Spleen (tissue), 11 donors: ENCODE data around the gene NTSR2. TPM values are rescaled to one million over a fixed set of nuclear protein-coding genes. Genes with fewer than 3 reads are reported as not detected.

Source experiments
- DNase-seq: peaks from one replicate; pipeline ENCODE4 v3.0.0-alpha.2; 2020
- H3K27ac ChIP-seq, 8 donors: fragments of 200-600 bp; sonication (generic) in 7 of 8; 1 replicate in 4 of 8; 2 replicates in 4 of 8; pipeline versions ENCODE4 v1.5.0 to v1.8.0; 2016 to 2021; ENCODE audit warnings: inconsistent platforms in 4 of 8, mild to moderate bottlenecking in 4 of 8, moderate library complexity in 1 of 8
- H3K27me3 ChIP-seq, 7 donors: fragments of 200-600 bp; sonication (generic) in 6 of 7; replicated peaks in 1 of 7; 1 replicate in 4 of 7; 2 replicates in 3 of 7; pipeline versions ENCODE4 v1.5.0 to v1.8.0; 2016 to 2021; ENCODE audit warnings: inconsistent platforms in 3 of 7, mild to moderate bottlenecking in 1 of 7
- H3K36me3 ChIP-seq, 6 donors: fragments of 200-600 bp; sonication (generic) in 5 of 6; 1 replicate in 4 of 6; 2 replicates in 2 of 6; pipeline versions ENCODE4 v1.5.0 to v1.8.0; 2016 to 2021; ENCODE audit warnings: inconsistent platforms in 2 of 6
- H3K4me1 ChIP-seq, 6 donors: fragments of 200-600 bp; sonication (generic) in 5 of 6; 1 replicate in 3 of 6; 2 replicates in 3 of 6; pipeline versions ENCODE4 v1.5.0 to v1.8.0; 2016 to 2021; ENCODE audit warnings: inconsistent platforms in 3 of 6
- H3K4me3 ChIP-seq, 8 donors: fragments of 200-600 bp; sonication (generic) in 7 of 8; 1 replicate in 4 of 8; 2 replicates in 4 of 8; pipeline versions ENCODE4 v1.5.0 to v1.8.0; 2016 to 2021; ENCODE audit warnings: inconsistent platforms in 4 of 8, mild to moderate bottlenecking in 4 of 8, moderate library complexity in 2 of 8
- H3K9me3 ChIP-seq, 8 donors: fragments of 200-600 bp; sonication (generic) in 7 of 8; 1 replicate in 4 of 8; 2 replicates in 4 of 8; pipeline versions ENCODE4 v1.5.0 to v1.8.0; 2016 to 2021; ENCODE audit warnings: inconsistent platforms in 4 of 8
- POLR2A ChIP-seq, 3 donors: fragments of 450-650 bp; IDR thresholded peaks; one replicate each; pipeline ENCODE4 v1.5.1; 2017; ENCODE audit warnings: antibody characterized with exemption in 3 of 3, mild to moderate bottlenecking in 1 of 3
- POLR2AphosphoS5 ChIP-seq, 3 donors: sonication (generic); formaldehyde crosslinking; IDR thresholded peaks; one replicate each; pipeline ENCODE4 v1.5.1; 2017; ENCODE audit warnings: antibody characterized with exemption in 3 of 3
- WGBS, 5 donors: extraction: QIAGEN DNeasy Blood & Tissue Kit in 3 of 5; methylation state at CpG; one replicate each; pipeline versions ENCODE4 v1.1.5 to v1.1.7; 2013 to 2018; 5-methylcytosine and 5-hydroxymethylcytosine counted together
- intact Hi-C: fragments of 100-400 bp; cut with DNase I; formaldehyde crosslinking; loops from one replicate; pipeline ENCODE4 v1.15.0; 2023; ENCODE audit warnings: low total_unique reads
- polyA plus RNA-seq, 3 donors: library from polyadenylated mRNA; stranded (reverse); fragments of 200-250 nt; gene quantifications; one replicate each; pipeline ENCODE4 v1.2.1, GENCODE V29; 2013
- total RNA-seq, 7 donors: library from RNA; depleted of rRNA in 3 of 7; stranded (reverse); fragments of >200 nt in 3 of 7; fragmentation: NEBNext Ultra II Directional in 4 of 7; extraction: Animal tissue kit (Norgen Biotek cat#: 25700) in 4 of 7; gene quantifications; one replicate each; pipeline versions ENCODE4 v1.1.0 to v1.2.1, GENCODE V29; 2016 to 2021
- TF ChIP-seq, protein P1 (sequence below), 11 experiments: fragments of 200-600 bp in 7 of 11; fragments of 450-650 bp in 4 of 11; sonication (generic) in 4 of 11; IDR thresholded peaks in 8 of 11; conservative IDR thresholded peaks in 3 of 11; 1 replicate in 7 of 11; 2 replicates in 4 of 11; pipeline versions ENCODE4 v1.4.0 to v1.8.0; 2016 to 2021; ENCODE audit warnings: antibody characterized with exemption in 11 of 11, inconsistent platforms in 4 of 11, mild to moderate bottlenecking in 1 of 11
- donor health status: healthy with polysubstance abuse.
- donor health status: DM: no; HTN: no; CAD: no; lungs with moderate emphysema.
- donor health status: DM: no; HTN: no; CAD: no.
- donor health status: Bipolar disorder and iron deficiency.
- donor health status: healthy.
- donor health status: DM: no; HTN: no; CAD: no.
- donor health status: DM: yes; HTN: yes; CAD: no.

The NTSR2 gene
- total and polyA plus RNA-seq, 10 donors = not detected

DNA sequence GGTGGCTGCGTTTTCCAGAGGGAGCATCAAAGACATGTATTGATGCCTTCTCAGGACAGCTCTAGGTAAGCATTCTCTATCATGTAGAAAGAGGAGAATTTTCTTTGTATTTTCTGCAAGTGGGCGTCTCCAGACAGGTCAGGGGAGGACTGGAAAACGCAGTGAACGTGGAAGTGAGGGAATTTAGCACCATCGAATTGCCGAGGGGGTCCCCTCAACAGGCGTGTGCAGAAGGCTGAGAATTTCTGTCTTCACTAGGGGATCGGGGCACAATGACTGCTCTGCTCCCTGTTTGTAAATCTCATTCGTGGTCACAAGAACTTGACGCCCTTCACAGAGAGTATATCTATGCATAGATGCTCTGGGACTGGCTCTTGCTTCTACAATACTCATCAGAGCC lies 5.0 kb upstream of the NTSR2 start:
- no peak for DNase-seq
- Histone ChIP-seq H3K36me3 (no peaks in the 10 kb centered on the region), H3K4me3 (no peak overlapping the region), H3K9me3 (peaks cover 0 to 5% (median 0%) of the 10 kb centered on the region in 8 donors), H3K4me1 (peaks cover 0 to 9% (median under 1%) of the 10 kb centered on the region in 6 donors), H3K27me3 (peaks cover 1 to 60% (median 21%) of the 10 kb centered on the region in 7 donors), H3K27ac (no peak overlapping the region)
- 76 to 83% (median 80%) methylated on average over 10 of the region's 10 CpGs for WGBS, 5 donors
- TF ChIP-seq, protein P1, sequence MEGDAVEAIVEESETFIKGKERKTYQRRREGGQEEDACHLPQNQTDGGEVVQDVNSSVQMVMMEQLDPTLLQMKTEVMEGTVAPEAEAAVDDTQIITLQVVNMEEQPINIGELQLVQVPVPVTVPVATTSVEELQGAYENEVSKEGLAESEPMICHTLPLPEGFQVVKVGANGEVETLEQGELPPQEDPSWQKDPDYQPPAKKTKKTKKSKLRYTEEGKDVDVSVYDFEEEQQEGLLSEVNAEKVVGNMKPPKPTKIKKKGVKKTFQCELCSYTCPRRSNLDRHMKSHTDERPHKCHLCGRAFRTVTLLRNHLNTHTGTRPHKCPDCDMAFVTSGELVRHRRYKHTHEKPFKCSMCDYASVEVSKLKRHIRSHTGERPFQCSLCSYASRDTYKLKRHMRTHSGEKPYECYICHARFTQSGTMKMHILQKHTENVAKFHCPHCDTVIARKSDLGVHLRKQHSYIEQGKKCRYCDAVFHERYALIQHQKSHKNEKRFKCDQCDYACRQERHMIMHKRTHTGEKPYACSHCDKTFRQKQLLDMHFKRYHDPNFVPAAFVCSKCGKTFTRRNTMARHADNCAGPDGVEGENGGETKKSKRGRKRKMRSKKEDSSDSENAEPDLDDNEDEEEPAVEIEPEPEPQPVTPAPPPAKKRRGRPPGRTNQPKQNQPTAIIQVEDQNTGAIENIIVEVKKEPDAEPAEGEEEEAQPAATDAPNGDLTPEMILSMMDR (IDR thresholded peaks at IDR 0.05 in 8 of 11, conservative IDR thresholded peaks at IDR 0.05 in 3 of 11) = no peak
- TF ChIP-seq POLR2A (IDR thresholded peaks at IDR 0.05) = no peak
- no peak for TF ChIP-seq POLR2AphosphoS5 (IDR thresholded peaks at IDR 0.05)
- intact Hi-C loops = loop anchor here (5.0 kb wide), 1 partner anchor 52 kb away; no protein-coding TSS in a partner anchor

DNA sequence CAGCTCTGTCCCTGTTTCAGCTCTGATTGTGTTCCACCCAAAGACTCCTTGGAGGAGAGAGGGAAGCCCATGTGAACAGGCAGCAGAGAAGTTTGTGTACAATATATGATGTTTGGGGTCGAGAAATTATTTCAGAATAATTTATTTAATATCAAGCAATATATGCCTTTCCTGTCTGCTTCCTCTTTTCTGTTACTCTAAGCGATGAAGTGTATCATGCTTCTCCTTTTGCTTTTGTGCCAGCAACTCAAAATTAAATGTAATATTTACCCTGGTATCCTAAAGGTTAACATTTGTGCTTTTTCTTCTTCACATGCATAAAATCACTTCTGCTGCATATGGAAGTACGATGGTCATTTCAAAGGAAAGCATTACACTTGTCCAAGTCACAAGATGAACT lies 2.4 kb upstream of the NTSR2 start:
- Histone ChIP-seq H3K4me3 (no peak overlapping the region), H3K27ac (no peak overlapping the region), H3K36me3 (no peaks in the 10 kb centered on the region), H3K4me1 (peaks cover 0 to 15% (median 6%) of the 10 kb centered on the region in 6 donors), H3K9me3 (peaks cover 0 to 5% (median 0%) of the 10 kb centered on the region in 8 donors), H3K27me3 (peaks cover 3 to 72% (median 25%) of the 10 kb centered on the region in 7 donors)
- DNase-seq = no peak
- 38 to 48% (median 41%) methylated on average over 3 of the region's 3 CpGs for WGBS, 5 donors
- TF ChIP-seq POLR2A (IDR thresholded peaks at IDR 0.05) = no peak
- no peak for TF ChIP-seq POLR2AphosphoS5 (IDR thresholded peaks at IDR 0.05)
- TF ChIP-seq, protein P1 (IDR thresholded peaks at IDR 0.05 in 8 of 11, conservative IDR thresholded peaks at IDR 0.05 in 3 of 11) = no peak
- intact Hi-C loops = no loop called here

DNA sequence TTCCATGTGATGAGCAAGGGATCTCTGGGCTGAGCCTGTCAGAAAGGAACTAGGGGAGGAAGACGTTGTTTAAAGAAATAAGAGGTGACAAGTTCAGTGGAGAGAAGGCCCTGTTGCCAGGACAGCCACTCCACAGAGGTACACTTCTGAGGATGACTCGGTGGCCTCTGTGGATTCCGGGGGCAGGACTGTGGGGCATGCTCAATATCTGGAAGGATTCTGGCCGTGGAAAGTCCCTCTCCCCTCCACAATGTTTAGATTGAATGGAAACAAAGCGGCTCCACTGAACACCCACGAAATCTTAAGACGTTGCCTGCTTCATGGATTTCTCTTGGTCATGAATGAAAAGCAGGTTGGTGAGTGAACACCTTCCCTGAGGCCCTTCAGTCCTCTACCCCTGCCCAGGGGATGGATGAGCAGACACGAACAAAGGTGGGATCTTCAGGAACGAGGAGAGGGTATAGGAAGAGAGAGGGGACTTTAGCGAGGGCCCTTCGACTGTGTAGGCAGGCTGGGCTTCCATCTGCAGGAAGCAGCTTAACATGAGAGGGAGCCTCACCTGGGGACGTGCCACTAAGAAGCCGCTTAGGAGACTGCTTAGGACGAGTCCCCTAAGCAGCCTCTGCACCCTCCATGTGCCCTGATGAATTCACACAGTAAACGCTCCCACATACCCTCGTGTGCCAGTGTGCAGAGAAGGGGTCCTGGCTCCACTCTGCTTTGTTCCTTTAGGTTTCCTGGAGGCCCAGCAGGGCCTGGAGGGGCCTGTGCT lies 1.9 kb downstream of the NTSR2 start:
- peaks cover 0 to 15% (median 6%) of the 10 kb centered on the region in 6 donors for H3K4me1 ChIP-seq
- peaks cover 3 to 49% (median 22%) of the 10 kb centered on the region in 7 donors for H3K27me3 ChIP-seq
- H3K4me3 ChIP-seq = no peak overlapping the region
- intact Hi-C loops = no loop called here
- no peak overlapping the region for H3K27ac ChIP-seq
- DNase-seq = no peak
- TF ChIP-seq POLR2A (IDR thresholded peaks at IDR 0.05) (no peak), POLR2AphosphoS5 (IDR thresholded peaks at IDR 0.05) (no peak)
- TF ChIP-seq, protein P1 (IDR thresholded peaks at IDR 0.05 in 8 of 11, conservative IDR thresholded peaks at IDR 0.05 in 3 of 11) = no peak
- peaks cover 0 to 4% (median 2%) of the 10 kb centered on the region in 8 donors for H3K9me3 ChIP-seq
- no peaks in the 10 kb centered on the region for H3K36me3 ChIP-seq
- 70 to 84% (median 78%) methylated on average over 16 of the region's 16 CpGs for WGBS, 5 donors

DNA sequence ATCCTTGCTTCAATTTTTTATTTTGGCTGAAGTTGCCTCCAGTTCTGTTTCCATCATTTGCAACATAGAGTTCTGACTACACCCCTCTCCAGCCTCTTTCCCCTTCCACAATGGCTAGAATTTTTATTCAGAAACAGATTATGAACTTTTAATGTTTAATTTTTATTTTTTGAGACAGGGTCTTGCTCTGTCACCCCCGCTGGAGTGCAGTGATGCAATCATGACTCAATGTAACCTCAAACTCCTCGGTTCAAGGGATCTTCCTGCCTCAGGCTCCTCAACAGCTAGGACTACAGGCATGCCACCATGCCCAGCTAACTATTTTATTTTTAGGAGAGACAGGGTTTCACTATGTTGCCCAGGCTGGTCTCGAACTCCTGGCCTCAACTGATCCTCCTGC lies 2.8 kb downstream of the NTSR2 start:
- DNase-seq = no peak
- no peak for TF ChIP-seq POLR2AphosphoS5 (IDR thresholded peaks at IDR 0.05)
- TF ChIP-seq, protein P1 (IDR thresholded peaks at IDR 0.05 in 8 of 11, conservative IDR thresholded peaks at IDR 0.05 in 3 of 11) = no peak
- TF ChIP-seq POLR2A (IDR thresholded peaks at IDR 0.05) = no peak
- Histone ChIP-seq H3K4me1 (peaks cover 0 to 9% (median 6%) of the 10 kb centered on the region in 6 donors), H3K36me3 (no peaks in the 10 kb centered on the region), H3K9me3 (peaks cover 0 to 10% (median 7%) of the 10 kb centered on the region in 8 donors), H3K27me3 (peaks cover 3 to 49% (median 22%) of the 10 kb centered on the region in 7 donors), H3K27ac (no peak overlapping the region), H3K4me3 (no peak overlapping the region)
- intact Hi-C loops = no loop called here
- WGBS, 5 donors = 45 to 79% (median 61%) methylated on average over 3 of the region's 3 CpGs
